ENCODE measurements around the gene MEIS2.

DNA sequence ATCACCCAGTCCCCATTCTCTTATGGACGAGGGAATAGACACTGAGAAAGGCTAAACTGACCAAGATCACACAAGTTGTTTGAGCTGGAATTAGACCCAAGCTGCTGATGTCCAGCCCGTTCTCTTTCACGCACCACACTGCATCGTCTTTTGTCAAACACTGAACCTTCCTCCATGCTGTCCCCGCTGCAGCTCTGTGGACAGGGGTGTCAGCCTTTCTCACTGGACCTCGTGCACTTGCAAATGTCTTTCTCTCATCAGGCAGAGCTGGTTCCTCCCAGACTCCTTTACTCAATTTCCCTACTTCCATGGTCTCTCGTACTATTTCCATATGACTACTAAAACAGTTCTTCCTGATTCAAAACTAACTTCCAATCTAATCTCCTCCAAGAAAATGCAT, 161.6 kb downstream of the MEIS2 start:
- TF ChIP-seq REST (IDR thresholded peaks at IDR 0.05; ENCODE audit: insufficient read depth in 1 of 2, low read depth in 2 of 2, low read length in 2 of 2) = no peak
- no peak for TF ChIP-seq POLR2AphosphoS5 (IDR thresholded peaks at IDR 0.05; ENCODE audit: low read depth, low read length)
